H9 (cell line): Measurements from ENCODE around the gene MAST2. TPM values are rescaled to one million over a fixed set of nuclear protein-coding genes. Genes with fewer than 3 reads are reported as not detected.

Experiments
- DNase-seq: peaks from one replicate; pipeline ENCODE4 v3.0.0-alpha.2; 2017
- H2AFZ ChIP-seq: one replicate; pipeline ENCODE4 v1.6.1; 2013; ENCODE audit warnings: mild to moderate bottlenecking, low read length, control low read depth, moderate library complexity
- H2AK5ac ChIP-seq: 2 replicates; pipeline ENCODE4 v1.6.1; 2013; ENCODE audit warnings: low read length, control low read depth, mixed read lengths; ENCODE audit not compliant: insufficient read length
- H2BK120ac ChIP-seq: one replicate; pipeline ENCODE4 v1.6.1; 2013; ENCODE audit warnings: low read depth, mild to moderate bottlenecking, low read length, control low read depth, inconsistent platforms; ENCODE audit not compliant: poor library complexity, severe bottlenecking
- H2BK12ac ChIP-seq: 2 replicates; pipeline ENCODE4 v1.6.1; 2013; ENCODE audit warnings: low read length, control low read depth, mixed read lengths, low read depth; ENCODE audit not compliant: insufficient read length
- H2BK15ac ChIP-seq: 2 replicates; pipeline ENCODE4 v1.6.1; 2013; ENCODE audit warnings: low read depth, low read length, control low read depth
- H2BK20ac ChIP-seq: one replicate; pipeline ENCODE4 v1.6.1; 2013; ENCODE audit warnings: low read depth, mild to moderate bottlenecking, low read length, control low read depth, inconsistent platforms; ENCODE audit not compliant: poor library complexity, severe bottlenecking
- H2BK5ac ChIP-seq: 2 replicates; pipeline ENCODE4 v1.6.1; 2013; ENCODE audit warnings: low read length, control low read depth, mixed read lengths; ENCODE audit not compliant: insufficient read length
- H3K14ac ChIP-seq: 2 replicates; pipeline ENCODE4 v1.6.1; 2013; ENCODE audit warnings: low read length, control low read depth; ENCODE audit not compliant: insufficient read depth
- H3K18ac ChIP-seq: 2 replicates; pipeline ENCODE4 v1.6.1; 2013; ENCODE audit warnings: low read depth, mild to moderate bottlenecking, mixed read lengths, low read length, control low read depth; ENCODE audit not compliant: insufficient read length
- H3K23ac ChIP-seq: 2 replicates; pipeline ENCODE4 v1.6.1; 2013; ENCODE audit warnings: low read length, control low read depth, mixed read lengths, low read depth; ENCODE audit not compliant: insufficient read length
- H3K23me2 ChIP-seq: 2 replicates; pipeline ENCODE4 v1.6.1; 2013; ENCODE audit warnings: low read depth, mild to moderate bottlenecking, mixed read lengths, low read length, control low read depth; ENCODE audit not compliant: insufficient read length, poor library complexity, severe bottlenecking
- H3K27ac ChIP-seq: 2 replicates; pipeline ENCODE4 v1.5.1; 2013; ENCODE audit warnings: low read length, control low read depth, mixed read lengths, low read depth; ENCODE audit not compliant: insufficient read length
- H3K27me3 ChIP-seq: 2 replicates; pipeline ENCODE4 v1.6.1; 2013; ENCODE audit warnings: low read length, control low read depth, inconsistent platforms; ENCODE audit not compliant: insufficient read depth
- H3K4ac ChIP-seq: 2 replicates; pipeline ENCODE4 v1.6.1; 2013; ENCODE audit warnings: low read depth, mild to moderate bottlenecking, control low read depth, inconsistent platforms, low read length, moderate library complexity
- H3K4me1 ChIP-seq: 2 replicates; pipeline ENCODE4 v1.6.1; 2013; ENCODE audit warnings: low read length, control low read depth, inconsistent platforms; ENCODE audit not compliant: insufficient read depth
- H3K4me2 ChIP-seq: 2 replicates; pipeline ENCODE4 v1.6.1; 2013; ENCODE audit warnings: low read length, control low read depth, mixed read lengths; ENCODE audit not compliant: insufficient read length, insufficient read depth
- H3K56ac ChIP-seq: 2 replicates; pipeline ENCODE4 v1.6.1; 2013; ENCODE audit warnings: low read depth, mild to moderate bottlenecking, mixed read lengths, low read length, control low read depth; ENCODE audit not compliant: insufficient read length
- H3K79me1 ChIP-seq: 2 replicates; pipeline ENCODE4 v1.6.1; 2013; ENCODE audit warnings: low read depth, mild to moderate bottlenecking, moderate library complexity, low read length, control low read depth, inconsistent platforms; ENCODE audit not compliant: insufficient read depth, poor library complexity, severe bottlenecking
- H3K79me2 ChIP-seq: 2 replicates; pipeline ENCODE4 v1.6.1; 2013; ENCODE audit warnings: low read length, control low read depth, inconsistent platforms; ENCODE audit not compliant: insufficient read depth
- H3K9ac ChIP-seq: 2 replicates; pipeline ENCODE4 v1.6.1; 2013; ENCODE audit warnings: low read length, control low read depth, mixed read lengths; ENCODE audit not compliant: insufficient read length; ENCODE audit errors: extremely low read depth
- H3K9me3 ChIP-seq: one replicate; pipeline ENCODE4 v1.6.1; 2013; ENCODE audit warnings: low read depth, low read length, inconsistent platforms; ENCODE audit not compliant: control insufficient read depth
- H3T11ph ChIP-seq: one replicate; pipeline ENCODE4 v1.6.1; 2013; ENCODE audit warnings: mild to moderate bottlenecking, low read length, control low read depth, inconsistent platforms
- H4K20me1 ChIP-seq: one replicate; pipeline ENCODE4 v1.6.1; 2013; ENCODE audit not compliant: control insufficient read depth, insufficient read length, insufficient read depth
- H4K5ac ChIP-seq: 2 replicates; pipeline ENCODE4 v1.6.1; 2013; ENCODE audit warnings: low read depth, mild to moderate bottlenecking, mixed read lengths, low read length, control low read depth; ENCODE audit not compliant: insufficient read length
- H4K8ac ChIP-seq: replicated peaks from 2 replicates; pipeline ENCODE4 v1.6.1; 2013; ENCODE audit warnings: low read length, control low read depth, mixed read lengths, low read depth; ENCODE audit not compliant: insufficient read length
- H4K91ac ChIP-seq: 2 replicates; pipeline ENCODE4 v1.6.1; 2013; ENCODE audit warnings: low read depth, mild to moderate bottlenecking, moderate library complexity, mixed read lengths, low read length, control low read depth; ENCODE audit not compliant: insufficient read length
- H3K27ac Mint-ChIP-seq, 3 experiments: 2 replicates in 2 of 3; 3 replicates in 1 of 3; pipeline ENCODE4 v1.8.0; 2020 to 2021; ENCODE audit warnings: mixed read lengths in 3 of 3, mild to moderate bottlenecking in 1 of 3, moderate library complexity in 1 of 3
- H3K27me3 Mint-ChIP-seq: 2 replicates; pipeline ENCODE4 v1.8.0; 2021; ENCODE audit warnings: low read depth, mild to moderate bottlenecking, moderate library complexity, mixed read lengths
- H3K36me3 Mint-ChIP-seq, 3 experiments: 2 replicates in 2 of 3; 3 replicates in 1 of 3; pipeline ENCODE4 v1.8.0; 2020 to 2021; ENCODE audit warnings: low read depth in 3 of 3, mixed read lengths in 3 of 3; ENCODE audit not compliant: insufficient read depth in 1 of 3
- H3K4me1 Mint-ChIP-seq, 2 experiments: 2 replicates each; pipeline ENCODE4 v1.8.0; 2020; ENCODE audit warnings: mixed read lengths in 2 of 2
- H3K4me3 Mint-ChIP-seq, 2 experiments: 2 replicates in 1 of 2; 3 replicates in 1 of 2; pipeline ENCODE4 v1.8.0; 2020 to 2021; ENCODE audit warnings: mild to moderate bottlenecking in 2 of 2, mixed read lengths in 2 of 2, moderate library complexity in 1 of 2
- H3K9me3 Mint-ChIP-seq, 2 experiments: 2 replicates in 1 of 2; 3 replicates in 1 of 2; pipeline ENCODE4 v1.8.0; 2020; ENCODE audit warnings: mild to moderate bottlenecking in 2 of 2, mixed read lengths in 2 of 2, moderate library complexity in 1 of 2
- WGBS: extraction: QIAGEN DNeasy Blood & Tissue Kit; methylation state at CpG from one replicate; pipeline ENCODE4 v1.1.7; 2013; ENCODE audit warnings: missing lambda C conversion rate, low lambda C conversion rate, mixed read lengths; ENCODE audit not compliant: insufficient read length; ENCODE audit errors: extremely low coverage; 5-methylcytosine and 5-hydroxymethylcytosine counted together
- total RNA-seq: library from RNA; stranded (reverse); gene quantifications from 2 replicates; pipeline ENCODE4 v1.2.1, GENCODE V29; 2021
- TF ChIP-seq, protein P1 (sequence below): fragments of 200-600 bp; sonication (generic); conservative IDR thresholded peaks from 3 replicates; pipeline ENCODE4 v1.8.0; 2021; ENCODE audit warnings: antibody characterized with exemption, mild to moderate bottlenecking

MAST2 gene
- total RNA-seq, 1 experiment from 2014 or later, result 28.8 TPM

DNA sequence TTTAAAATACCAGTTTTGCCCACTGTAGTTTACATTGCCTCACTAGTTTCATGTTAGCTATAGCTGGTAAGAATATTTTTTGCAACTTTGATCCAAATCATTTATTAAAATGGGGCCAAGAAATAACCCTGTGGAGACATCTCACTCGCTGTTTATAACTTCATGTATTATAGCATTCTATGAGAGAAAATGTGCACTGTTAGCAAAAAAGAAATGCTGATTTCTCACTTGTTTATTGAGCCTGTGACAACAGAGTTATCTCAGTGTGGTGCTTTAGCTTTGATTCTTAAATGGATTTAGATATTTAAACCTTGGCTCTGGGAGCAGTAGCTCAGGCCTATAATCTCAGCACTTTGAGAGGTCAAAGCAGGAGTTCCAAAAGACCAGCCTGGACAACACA lies 201.1 kb downstream of the MAST2 start:
- no peak overlapping the region for H3K56ac ChIP-seq
- WGBS, result no CpG with 5 or more reads among the region's 1 CpG
- H4K91ac ChIP-seq, result no peak overlapping the region
- H4K8ac ChIP-seq, result no peak overlapping the region
- no peaks in the 10 kb centered on the region for H3K27me3 ChIP-seq
- no peak overlapping the region for H3K27ac ChIP-seq
- H3K23ac ChIP-seq, result no peak overlapping the region
- H2AK5ac ChIP-seq, result no peak overlapping the region
- no peaks in the 10 kb centered on the region for H3K23me2 ChIP-seq
- Mint-ChIP-seq H3K27me3 (no peaks in the 10 kb centered on the region), H3K36me3 (peaks cover 14 to 38% (median 25%) of the 10 kb centered on the region in 3 experiments; a peak in 6 of 7 replicates), H3K9me3 (no peaks in the 10 kb centered on the region), H3K27ac (no peak overlapping the region), H3K4me1 (peaks cover 9 to 12% of the 10 kb centered on the region in 2 experiments; a peak in 3 of 4 replicates), H3K4me3 (no peak overlapping the region)
- no peak overlapping the region for H3K4ac ChIP-seq
- TF ChIP-seq, protein P1, sequence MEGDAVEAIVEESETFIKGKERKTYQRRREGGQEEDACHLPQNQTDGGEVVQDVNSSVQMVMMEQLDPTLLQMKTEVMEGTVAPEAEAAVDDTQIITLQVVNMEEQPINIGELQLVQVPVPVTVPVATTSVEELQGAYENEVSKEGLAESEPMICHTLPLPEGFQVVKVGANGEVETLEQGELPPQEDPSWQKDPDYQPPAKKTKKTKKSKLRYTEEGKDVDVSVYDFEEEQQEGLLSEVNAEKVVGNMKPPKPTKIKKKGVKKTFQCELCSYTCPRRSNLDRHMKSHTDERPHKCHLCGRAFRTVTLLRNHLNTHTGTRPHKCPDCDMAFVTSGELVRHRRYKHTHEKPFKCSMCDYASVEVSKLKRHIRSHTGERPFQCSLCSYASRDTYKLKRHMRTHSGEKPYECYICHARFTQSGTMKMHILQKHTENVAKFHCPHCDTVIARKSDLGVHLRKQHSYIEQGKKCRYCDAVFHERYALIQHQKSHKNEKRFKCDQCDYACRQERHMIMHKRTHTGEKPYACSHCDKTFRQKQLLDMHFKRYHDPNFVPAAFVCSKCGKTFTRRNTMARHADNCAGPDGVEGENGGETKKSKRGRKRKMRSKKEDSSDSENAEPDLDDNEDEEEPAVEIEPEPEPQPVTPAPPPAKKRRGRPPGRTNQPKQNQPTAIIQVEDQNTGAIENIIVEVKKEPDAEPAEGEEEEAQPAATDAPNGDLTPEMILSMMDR, result no peak
- DNase-seq, result no peak
- H3K9me3 ChIP-seq, result no peaks in the 10 kb centered on the region
- H2AFZ ChIP-seq, result no peak overlapping the region
- no peak overlapping the region for H3K4me2 ChIP-seq
- H4K5ac ChIP-seq, result no peak overlapping the region
- H4K20me1 ChIP-seq, result no peaks in the 10 kb centered on the region
- no peak overlapping the region for H2BK20ac ChIP-seq
- no peaks in the 10 kb centered on the region for H3K4me1 ChIP-seq
- H2BK15ac ChIP-seq, result no peak overlapping the region
- no peak overlapping the region for H3K9ac ChIP-seq
- no peak overlapping the region for H2BK5ac ChIP-seq
- no peaks in the 10 kb centered on the region for H3K79me2 ChIP-seq
- H3K79me1 ChIP-seq, result no peaks in the 10 kb centered on the region
- no peak overlapping the region for H3K14ac ChIP-seq
- H2BK120ac ChIP-seq, result no peak overlapping the region
- no peak overlapping the region for H3K18ac ChIP-seq
- no peak overlapping the region for H2BK12ac ChIP-seq
- no peak overlapping the region for H3T11ph ChIP-seq
